DMS79 (cell line): ENCODE results near the gene INKA1.
A peak's percentile ranks its signal among the peaks of the same experiment; 100 is the strongest.

ENCODE experiments used
- DNase-seq: peaks from one replicate; lab custom pipeline; 2025; lab: John Stamatoyannopoulos, UW

INKA1 gene

DNA sequence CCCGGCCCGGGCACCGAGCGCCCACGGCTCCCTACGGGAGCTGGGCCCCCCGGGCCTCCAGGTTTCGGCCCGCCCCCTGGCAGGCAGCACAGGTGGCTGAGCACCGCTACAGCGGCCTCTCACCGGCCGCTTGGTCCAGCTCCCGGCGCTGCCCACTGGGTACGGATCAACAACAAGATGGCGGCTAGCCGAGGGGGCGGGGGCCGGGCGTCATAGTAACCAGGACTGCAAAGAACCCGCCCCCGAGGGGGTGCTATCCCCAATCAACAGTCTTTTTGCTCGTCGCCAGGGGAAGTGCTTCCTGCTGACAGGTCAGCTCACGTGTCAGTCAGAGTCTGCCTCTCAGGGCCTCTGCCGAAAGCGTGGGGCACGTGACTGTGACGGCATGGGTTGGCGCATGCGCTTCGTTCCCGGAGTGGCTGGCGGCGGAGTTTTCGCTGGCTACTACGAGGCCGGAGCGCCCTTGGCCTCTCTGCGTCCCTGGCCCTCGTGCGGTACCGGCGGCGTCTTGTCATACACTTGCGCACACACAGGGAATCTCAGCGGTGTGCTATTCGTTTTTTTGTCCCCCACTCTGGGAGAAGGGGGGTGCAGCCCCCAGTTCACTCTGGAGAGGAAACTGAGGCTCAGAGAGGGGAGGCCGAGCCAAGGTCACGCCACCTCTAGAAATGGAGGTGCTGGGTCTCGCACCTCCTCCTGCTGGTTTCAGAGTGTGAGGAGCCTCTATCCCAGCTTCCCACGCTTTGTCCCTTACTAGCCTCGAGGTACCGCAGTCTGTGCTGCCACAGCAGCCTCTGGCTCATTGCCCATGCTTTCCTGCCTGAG, 16.5 kb upstream of the INKA1 start, which contains the start of gene IP6K1:
Gene IP6K1, minus strand, starts transcription at position 186 of the 825 bp plus-strand sequence. CDS start 38,502 bp downstream, outside the sequence.
- peak; percentile 89 for DNase-seq

GRCh38 chr3:49787182-49787464, 15.9 kb upstream of the INKA1 start:
- no peak for DNase-seq

GRCh38 chr3:49787536-49787935, 15.5 kb upstream of the INKA1 start:
- no peak for DNase-seq

GRCh38 chr3:49788056-49788455, 15.0 kb upstream of the INKA1 start:
- DNase-seq = no peak

DNA sequence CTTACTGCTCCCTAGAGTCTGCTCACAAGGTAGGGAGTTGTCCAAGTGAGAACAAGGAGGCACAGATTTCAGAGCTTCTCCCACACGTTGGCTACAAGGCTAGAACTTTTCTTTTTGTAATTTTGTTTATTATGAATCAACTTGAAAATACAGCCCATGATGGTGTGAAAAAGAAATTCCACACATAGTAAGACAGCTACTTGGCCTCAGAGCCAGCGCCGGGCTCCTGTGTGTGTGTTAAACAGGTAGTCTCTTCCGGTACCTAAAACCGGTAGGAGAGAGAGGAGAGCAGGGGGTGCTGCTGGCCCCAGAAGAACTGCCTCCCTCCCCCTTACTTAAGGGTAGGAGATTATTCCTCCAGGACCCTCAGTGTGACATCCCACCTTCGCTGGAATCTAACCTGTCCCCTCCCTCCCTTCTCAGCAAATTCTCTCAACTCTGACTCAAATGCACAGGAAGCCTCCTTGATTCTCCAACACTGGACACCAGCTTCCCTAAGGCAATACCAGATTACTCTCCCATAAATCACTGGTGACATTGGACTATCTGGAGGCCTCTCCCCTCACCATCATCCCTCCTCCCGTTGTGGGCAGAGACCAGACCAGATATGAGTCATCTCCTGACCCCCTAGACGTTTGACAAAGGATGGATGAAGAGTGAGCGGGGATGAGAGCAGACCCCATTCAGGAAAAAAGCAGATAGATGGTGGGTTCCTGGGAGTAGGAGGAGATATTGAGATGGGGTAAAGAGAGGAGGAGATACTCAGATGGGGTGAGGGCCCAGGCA, 12.2 kb upstream of the INKA1 start:
- no peak for DNase-seq

DNA sequence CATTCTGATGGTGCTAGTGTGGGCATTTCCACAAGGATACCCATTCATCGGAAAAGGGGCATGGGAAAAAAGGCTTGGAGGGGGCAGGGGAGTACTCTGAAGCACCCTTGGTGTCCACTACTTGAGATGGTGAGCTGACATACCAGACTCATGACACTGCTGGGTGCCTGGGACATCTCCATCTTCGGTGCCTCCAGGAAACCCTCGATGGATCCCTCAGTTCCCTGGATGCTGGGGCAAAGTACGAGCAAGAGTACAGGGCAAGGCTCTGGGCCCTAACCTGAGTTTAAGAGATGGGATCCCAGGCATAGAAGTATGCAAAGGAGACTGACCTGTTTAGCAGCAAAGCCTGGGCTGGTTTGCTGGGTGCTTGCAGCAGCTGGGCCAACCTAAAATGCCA, 11.5 kb upstream of the INKA1 start:
- DNase-seq = no peak

GRCh38 chr3:49792371-49793150, 10.5 kb upstream of the INKA1 start:
- no peak for DNase-seq

DNA sequence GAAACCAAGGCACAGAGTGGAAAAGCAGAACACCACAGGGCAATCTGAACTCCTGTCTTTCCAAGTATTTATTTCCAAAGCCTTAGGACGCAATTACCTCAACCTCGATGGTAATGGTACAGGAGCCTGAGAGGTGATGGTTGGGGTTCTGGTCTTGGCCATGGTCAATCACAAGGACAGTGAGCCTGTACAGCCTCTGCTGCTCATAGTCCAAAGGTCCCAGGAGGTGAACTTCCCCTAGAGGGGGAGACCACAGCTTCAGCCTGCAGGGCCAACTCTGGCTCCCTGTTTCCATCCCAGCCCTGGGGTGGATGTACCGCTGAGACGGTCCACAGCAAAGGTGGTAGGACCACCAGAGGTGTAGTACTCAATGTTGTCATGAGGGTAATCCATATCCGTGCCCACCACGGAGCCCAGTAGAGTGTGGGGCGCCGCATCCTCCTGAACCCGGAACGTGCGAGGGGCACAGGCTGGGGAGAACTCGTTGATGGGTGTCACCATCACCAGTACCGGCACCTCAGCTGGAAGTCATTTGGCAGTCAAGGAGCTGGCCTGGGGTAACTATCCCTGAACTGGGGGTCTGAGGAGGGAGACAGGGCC, 9.5 kb upstream of the INKA1 start:
- no peak for DNase-seq

GRCh38 chr3:49794431-49794830, 8.6 kb upstream of the INKA1 start:
- DNase-seq = no peak

DNA sequence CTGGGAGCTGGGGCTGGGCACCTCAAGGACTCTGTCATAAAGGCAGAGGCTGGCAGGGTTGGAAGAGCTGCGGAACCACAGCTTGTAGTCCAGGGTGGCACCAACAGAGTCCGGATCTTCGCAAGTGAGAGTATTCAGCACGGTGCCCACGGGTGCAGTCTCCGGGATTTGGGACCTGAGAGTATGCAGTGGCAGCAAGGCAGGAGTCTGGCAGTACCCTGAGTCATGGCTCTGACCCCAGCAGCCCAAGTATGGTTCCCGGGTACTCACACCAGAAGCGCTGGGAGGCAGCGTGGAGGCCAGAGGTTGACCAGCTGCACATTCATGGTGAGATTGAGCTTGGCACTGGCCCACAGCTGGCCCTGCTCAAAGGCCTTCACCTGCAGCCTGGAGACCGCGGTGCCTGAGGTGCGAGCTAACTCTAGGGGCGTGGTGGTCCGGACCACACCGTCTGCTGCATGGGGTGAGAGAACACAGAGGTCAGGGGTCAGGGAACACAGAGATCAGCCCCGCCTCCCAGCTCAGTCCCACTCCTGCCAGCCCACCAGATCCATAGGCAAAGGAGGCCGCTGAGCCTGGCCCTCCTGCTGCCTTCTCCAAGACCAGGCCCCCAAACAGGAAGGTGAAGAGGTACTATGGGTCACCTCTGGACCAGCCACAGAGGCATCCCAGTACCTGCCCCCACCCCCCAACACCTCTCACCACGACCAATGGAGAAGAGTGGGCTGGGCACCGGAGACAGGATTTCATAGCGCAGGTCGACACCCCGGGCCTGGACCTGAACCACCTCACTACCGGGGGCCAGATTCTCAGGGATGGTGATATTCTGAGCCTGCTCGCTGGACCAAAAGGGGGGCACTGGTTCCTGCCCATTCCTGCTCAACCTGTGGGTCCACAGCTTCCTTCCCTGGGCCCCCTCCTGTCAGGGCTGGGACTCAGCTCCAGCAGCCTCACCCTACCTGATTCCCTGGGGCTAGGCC, 7.8 kb upstream of the INKA1 start:
- DNase-seq = no peak

- no peak for DNase-seq
Measured at GRCh38 chr3:49799105-49799504, 4.0 kb upstream of the INKA1 start.

DNA sequence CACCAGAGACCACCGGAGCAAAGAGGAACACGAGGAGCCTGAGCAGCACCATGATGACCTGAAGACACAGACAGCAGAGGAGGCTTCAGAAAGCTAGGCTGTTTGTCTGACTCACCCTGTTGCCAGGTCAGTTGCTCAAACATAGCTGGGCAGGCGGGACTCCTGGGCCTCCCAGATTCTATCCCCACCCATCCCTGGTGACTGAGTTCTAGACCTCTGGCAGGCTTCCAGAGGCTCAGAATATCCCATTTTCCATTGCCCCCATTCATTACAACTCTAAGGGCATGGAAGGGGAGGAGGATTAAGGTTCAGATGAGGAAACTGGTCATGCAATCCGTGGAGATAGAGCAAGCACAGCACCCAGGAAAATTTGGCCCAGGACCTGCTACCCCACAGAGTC, 3.3 kb upstream of the INKA1 start, which contains the start of gene CDHR4:
Gene CDHR4, minus strand, starts transcription at position 113 of the 400 bp plus-strand sequence. Its CDS starts 61 bp downstream, at position 52.
- no peak for DNase-seq

GRCh38 chr3:49801160-49801559, 1.9 kb upstream of the INKA1 start:
- no peak for DNase-seq

GRCh38 chr3:49803465-49804140, 542 bp downstream of the INKA1 start:
- peak; percentile 19 for DNase-seq

DNA sequence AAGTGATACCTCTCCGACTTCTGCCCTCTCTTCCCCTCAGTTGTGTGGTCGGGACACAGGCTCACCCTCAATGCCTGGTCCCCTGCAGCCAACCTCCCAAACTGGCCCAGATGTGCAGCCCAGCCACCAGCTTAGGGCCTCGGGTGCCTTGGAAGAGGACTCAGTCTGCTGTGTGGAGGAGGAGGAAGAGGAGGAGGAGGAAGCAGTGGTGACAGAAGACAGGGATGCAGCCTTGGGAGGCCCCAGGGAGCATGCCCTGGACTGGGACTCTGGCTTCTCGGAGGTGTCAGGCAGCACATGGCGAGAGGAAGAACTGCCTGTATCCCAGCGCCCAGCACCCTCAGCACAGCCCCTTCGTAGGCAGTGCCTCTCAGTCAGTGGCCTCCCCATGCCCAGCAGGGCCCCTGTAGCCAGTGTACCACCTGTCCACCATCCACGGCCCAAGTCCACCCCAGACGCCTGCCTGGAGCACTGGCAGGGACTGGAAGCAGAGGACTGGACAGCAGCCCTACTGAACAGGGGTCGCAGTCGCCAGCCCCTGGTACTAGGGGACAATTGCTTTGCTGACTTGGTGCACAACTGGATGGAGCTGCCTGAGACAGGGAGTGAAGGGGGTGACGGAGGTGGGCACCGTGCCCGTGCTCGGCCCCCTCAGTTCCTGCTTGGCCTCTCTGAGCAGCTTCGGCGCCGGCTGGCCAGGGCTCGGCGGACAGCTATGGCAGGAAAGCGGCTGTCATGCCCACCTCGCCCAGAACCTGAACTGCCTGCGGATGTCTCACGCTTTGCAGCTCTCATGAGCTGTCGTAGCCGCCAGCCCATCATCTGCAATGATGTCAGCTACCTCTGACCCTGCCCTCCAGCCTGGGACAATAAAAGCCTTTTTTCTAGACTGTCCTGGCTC, 1.3 kb downstream of the INKA1 start:
- DNase-seq = no peak

- peak; percentile 17 for DNase-seq
Measured at GRCh38 chr3:49805367-49805782, 2.3 kb downstream of the INKA1 start.

- DNase-seq = no peak
Measured at GRCh38 chr3:49805897-49806701, 3.0 kb downstream of the INKA1 start.

DNA sequence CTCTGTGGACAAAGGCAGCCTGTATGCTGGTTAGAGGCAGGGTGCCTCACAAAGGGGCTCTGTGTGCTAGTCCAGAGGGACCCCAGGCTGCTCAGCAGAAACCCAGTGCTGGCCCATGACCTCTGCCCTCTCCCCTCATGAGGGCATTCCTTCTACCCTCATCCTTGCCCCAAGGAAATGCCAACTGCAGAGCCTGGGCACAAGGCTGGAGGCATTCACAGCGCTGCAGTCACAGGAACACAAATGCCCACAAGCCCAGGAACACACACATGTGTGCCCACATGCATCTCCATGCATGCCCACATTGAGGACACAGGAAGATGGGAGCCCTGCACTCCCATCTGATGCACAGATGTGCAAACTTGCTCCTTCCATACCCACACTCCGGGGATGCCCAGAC, 3.8 kb downstream of the INKA1 start:
- DNase-seq = no peak
